Choroid plexus epithelial cell (primary cell): ENCODE results near the gene GPR42.

Source experiments
- DNase-seq: peaks from one replicate; pipeline ENCODE4 v3.0.0-alpha.2; 2010; ENCODE audit warnings: low read depth
- H3K4me3 ChIP-seq: 2 replicates; pipeline ENCODE4 v1.5.1; 2011; ENCODE audit warnings: low read depth, mild to moderate bottlenecking, control low read depth, low read length, moderate library complexity
- TF ChIP-seq, protein P1 (sequence below): conservative IDR thresholded peaks from 2 replicates; pipeline ENCODE4 v1.5.1; 2011; ENCODE audit warnings: low read depth, mild to moderate bottlenecking, control low read depth, inconsistent platforms, low read length, moderate library complexity

Gene GPR42

DNA sequence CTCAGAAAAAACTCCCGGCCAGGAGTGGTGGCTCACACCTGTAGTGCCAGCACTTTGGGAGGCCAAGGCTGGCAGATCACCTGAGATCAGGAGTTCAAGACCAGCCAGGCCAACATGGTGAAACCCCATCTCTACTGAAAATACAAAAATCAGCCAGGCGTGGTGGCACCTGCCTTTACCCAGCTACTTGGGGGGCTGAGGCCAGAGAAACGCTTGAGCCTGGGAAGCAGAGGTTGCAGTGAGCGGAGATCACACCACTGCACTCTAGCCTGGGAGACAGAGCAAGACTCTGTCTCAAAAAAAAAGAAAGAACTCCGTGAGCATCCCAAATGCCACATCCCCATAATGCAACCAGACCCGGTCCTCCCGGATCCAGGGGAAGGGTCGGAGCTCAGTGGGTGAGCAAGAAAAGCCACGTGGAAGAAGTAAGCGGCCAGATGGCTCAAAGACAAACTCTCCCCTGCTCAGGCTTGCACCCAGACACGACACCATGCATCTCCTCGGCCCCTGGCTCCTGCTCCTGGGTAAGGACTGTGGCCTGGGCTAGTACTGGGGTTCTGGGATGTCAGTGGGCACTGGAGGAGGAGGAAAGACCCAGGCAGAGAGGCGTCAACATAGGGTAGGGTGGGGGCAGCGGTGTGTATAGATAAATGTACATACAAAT is 39.2 kb upstream of the GPR42 start:
- TF ChIP-seq, protein P1, sequence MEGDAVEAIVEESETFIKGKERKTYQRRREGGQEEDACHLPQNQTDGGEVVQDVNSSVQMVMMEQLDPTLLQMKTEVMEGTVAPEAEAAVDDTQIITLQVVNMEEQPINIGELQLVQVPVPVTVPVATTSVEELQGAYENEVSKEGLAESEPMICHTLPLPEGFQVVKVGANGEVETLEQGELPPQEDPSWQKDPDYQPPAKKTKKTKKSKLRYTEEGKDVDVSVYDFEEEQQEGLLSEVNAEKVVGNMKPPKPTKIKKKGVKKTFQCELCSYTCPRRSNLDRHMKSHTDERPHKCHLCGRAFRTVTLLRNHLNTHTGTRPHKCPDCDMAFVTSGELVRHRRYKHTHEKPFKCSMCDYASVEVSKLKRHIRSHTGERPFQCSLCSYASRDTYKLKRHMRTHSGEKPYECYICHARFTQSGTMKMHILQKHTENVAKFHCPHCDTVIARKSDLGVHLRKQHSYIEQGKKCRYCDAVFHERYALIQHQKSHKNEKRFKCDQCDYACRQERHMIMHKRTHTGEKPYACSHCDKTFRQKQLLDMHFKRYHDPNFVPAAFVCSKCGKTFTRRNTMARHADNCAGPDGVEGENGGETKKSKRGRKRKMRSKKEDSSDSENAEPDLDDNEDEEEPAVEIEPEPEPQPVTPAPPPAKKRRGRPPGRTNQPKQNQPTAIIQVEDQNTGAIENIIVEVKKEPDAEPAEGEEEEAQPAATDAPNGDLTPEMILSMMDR: no peak
- DNase-seq: no peak
- no peak overlapping the region for H3K4me3 ChIP-seq

DNA sequence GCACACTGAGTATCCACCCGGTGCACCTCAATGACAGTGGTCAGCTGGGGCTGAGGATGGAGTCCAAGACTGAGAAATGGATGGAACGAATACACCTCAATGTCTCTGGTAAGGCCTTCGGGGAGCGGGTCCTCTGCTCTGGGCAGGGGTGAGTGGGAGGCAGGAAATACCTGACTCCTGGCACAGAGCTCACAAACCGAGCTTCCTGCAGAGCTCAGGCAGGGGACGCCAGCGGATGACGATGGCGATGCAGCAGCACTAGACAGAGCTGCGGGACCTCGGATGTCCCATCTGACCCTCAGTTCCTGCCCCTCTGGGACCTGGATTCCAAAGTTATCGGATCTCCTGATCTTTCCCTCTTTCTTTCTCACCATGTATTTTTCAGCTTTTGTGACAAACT is 38.1 kb upstream of the GPR42 start:
- no peak for DNase-seq
- H3K4me3 ChIP-seq: no peak overlapping the region
- TF ChIP-seq, protein P1: no peak

DNA sequence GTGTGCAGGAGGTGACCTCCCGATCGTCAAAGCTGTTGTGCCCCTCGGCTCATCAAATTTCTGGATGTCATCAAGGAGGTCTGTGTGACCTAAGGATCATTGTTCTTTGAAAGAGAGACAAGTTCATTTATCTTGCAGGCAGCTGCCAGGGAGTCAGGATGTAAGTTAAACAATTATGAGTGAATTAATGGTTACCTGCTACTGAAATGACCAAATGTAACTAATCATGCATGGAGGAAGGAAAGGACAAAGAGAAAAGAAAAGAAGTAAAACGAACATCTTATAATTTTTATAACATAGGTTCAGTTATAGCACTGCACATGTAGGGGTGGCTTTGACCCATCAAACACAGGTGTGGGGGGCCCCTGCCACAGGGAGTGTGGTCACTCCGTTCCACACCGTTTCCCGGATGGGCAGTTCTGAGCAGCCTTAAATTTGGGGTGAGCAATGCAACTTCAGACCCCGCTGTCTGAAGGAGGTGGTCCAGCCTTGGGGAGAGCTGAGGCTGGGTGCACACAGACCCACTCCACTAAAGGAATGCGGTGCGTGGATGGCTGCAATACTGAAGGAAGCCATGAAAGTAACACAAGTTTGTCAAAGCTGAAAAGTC is 36.6 kb upstream of the GPR42 start:
- no peak for DNase-seq
- TF ChIP-seq, protein P1: no peak
- H3K4me3 ChIP-seq: no peak overlapping the region

DNA sequence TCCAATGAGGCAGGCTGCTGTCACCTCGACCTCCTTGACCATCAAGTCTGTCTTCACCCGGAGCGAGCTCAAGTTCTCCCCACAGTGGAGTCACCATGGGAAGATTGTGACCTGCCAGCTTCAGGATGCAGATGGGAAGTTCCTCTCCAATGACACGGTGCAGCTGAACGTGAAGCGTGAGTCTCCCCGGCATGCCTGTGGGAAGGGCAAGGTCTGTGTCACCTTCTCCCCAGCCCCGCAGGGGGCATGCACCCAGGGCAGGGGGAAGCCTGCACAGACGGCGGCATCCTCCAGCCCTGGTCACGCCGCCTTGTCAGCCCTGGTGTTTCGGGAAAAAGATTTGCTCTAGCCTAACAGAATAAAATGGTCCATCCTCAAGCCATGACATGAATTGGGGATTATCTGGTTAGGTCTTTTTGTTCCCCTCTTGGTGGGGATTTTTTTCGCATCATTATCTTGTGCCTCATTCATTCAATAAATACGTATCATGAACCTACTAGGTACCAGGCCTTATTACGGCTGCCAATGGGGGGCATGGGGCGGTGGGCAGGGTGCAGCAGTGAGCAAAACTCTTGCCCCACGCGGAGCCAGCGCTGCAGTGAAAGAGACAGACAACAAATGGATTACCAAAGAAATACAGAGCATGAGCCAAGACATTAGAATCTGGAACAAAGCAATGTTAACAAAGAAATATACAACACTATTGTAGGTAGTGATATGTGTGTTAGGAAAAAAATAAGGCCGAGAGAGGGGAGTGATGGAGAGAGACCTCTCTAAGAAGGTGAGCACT is 34.5 kb upstream of the GPR42 start:
- TF ChIP-seq, protein P1: no peak
- no peak for DNase-seq
- no peak overlapping the region for H3K4me3 ChIP-seq

DNA sequence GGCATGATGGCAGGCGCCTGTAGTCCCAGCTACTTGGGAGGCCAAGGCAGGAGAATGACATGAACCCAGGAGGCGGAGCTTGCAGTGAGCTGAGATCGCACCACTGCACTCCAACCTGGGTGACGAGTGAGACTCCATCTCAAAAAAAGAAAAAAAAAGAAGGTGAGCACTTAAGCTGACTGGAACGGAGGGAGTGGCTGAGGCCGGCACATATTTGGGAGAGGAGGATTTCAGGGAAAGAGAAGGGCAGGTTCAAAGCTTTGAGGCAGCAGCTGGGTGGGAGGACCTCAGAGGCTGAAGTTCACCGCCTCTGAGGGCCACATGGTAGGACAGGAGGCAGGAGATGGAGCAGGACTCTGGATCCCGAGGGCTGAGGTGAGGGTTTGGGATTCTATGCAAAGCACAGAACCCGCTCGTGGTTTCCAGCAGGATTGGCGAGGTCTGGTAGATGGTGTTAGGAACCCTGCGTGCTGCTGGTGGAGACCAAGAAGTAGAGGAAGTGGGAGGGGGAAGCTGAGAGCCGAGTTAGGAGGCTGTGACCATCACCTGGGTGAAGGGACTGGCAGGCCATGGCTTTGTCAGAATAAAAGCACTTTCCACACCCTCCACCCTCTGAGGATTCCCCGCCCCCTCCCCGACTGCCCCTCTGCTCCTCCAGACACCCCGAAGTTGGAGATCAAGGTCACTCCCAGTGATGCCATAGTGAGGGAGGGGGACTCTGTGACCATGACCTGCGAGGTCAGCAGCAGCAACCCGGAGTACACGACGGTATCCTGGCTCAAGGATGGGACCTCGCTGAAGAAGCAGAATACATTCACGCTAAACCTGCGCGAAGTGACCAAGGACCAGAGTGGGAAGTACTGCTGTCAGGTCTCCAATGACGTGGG is 33.5 kb upstream of the GPR42 start:
- TF ChIP-seq, protein P1: no peak
- DNase-seq: no peak

DNA sequence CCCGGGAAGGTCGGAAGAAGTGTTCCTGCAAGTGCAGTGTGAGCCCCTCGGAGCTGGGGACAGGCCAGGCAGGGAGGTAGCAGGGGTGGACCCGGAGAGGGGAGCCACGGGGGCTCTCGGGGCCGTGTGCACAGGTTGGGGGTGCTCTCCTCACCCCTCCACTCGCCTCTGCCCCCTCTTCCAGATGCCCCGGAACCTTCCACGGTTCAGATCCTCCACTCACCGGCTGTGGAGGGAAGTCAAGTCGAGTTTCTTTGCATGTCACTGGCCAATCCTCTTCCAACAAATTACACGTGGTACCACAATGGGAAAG is 32.9 kb upstream of the GPR42 start:
- TF ChIP-seq, protein P1: no peak
- no peak overlapping the region for H3K4me3 ChIP-seq
- no peak for DNase-seq

More for the DNA sequence above, 33.5 kb upstream of the GPR42 start:
- H3K4me3 ChIP-seq: no peak overlapping the region
